ENCODE measurements around the gene RASGRF1.

GRCh38 chr15:78950902-78951840, 139.4 kb downstream of the RASGRF1 start:
- TF ChIP-seq TAF1 (IDR thresholded peaks at IDR 0.05; ENCODE audit: low read depth) (no peak), EGR1 (IDR thresholded peaks at IDR 0.05) (no peak), EP300 (IDR thresholded peaks at IDR 0.05; ENCODE audit: borderline replicate concordance) (no peak), CEBPB (IDR thresholded peaks at IDR 0.05) (no peak), MAX (IDR thresholded peaks at IDR 0.05) (no peak), TCF12 (IDR thresholded peaks at IDR 0.05; ENCODE audit: low read depth) (no peak), YY1 (IDR thresholded peaks at IDR 0.05; ENCODE audit: low read depth) (no peak), TEAD4 (IDR thresholded peaks at IDR 0.05) (no peak), RAD21 (IDR thresholded peaks at IDR 0.05; ENCODE audit: low read depth) (no peak)
- TF ChIP-seq, protein P1, sequence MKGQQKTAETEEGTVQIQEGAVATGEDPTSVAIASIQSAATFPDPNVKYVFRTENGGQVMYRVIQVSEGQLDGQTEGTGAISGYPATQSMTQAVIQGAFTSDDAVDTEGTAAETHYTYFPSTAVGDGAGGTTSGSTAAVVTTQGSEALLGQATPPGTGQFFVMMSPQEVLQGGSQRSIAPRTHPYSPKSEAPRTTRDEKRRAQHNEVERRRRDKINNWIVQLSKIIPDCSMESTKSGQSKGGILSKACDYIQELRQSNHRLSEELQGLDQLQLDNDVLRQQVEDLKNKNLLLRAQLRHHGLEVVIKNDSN (IDR thresholded peaks at IDR 0.05), result no peak
- TF ChIP-seq, protein P2, sequence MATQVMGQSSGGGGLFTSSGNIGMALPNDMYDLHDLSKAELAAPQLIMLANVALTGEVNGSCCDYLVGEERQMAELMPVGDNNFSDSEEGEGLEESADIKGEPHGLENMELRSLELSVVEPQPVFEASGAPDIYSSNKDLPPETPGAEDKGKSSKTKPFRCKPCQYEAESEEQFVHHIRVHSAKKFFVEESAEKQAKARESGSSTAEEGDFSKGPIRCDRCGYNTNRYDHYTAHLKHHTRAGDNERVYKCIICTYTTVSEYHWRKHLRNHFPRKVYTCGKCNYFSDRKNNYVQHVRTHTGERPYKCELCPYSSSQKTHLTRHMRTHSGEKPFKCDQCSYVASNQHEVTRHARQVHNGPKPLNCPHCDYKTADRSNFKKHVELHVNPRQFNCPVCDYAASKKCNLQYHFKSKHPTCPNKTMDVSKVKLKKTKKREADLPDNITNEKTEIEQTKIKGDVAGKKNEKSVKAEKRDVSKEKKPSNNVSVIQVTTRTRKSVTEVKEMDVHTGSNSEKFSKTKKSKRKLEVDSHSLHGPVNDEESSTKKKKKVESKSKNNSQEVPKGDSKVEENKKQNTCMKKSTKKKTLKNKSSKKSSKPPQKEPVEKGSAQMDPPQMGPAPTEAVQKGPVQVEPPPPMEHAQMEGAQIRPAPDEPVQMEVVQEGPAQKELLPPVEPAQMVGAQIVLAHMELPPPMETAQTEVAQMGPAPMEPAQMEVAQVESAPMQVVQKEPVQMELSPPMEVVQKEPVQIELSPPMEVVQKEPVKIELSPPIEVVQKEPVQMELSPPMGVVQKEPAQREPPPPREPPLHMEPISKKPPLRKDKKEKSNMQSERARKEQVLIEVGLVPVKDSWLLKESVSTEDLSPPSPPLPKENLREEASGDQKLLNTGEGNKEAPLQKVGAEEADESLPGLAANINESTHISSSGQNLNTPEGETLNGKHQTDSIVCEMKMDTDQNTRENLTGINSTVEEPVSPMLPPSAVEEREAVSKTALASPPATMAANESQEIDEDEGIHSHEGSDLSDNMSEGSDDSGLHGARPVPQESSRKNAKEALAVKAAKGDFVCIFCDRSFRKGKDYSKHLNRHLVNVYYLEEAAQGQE (IDR thresholded peaks at IDR 0.05; ENCODE audit: low read depth), result no peak
